ENCODE measurements around the gene ATP13A3. TPM values are rescaled to one million over a fixed set of nuclear protein-coding genes. Genes with fewer than 3 reads are reported as not detected.

ATP13A3 gene
- total and polyA plus RNA-seq, 2 of the 4 experiments (the other 2 are of a cell fraction) = 48.1 to 154 TPM

GRCh38 chr3:194390835-194391234 is 96.0 kb downstream of the ATP13A3 start:
- dilution Hi-C loops (cut with HindIII; ENCODE audit: low sequenced_read_pairs, unreplicated experiment) (no loop called here), in situ Hi-C loops (cut with MboI; ENCODE audit: low sequenced_read_pairs) (loop anchor here (5.0 kb wide), 1 partner anchor 39 kb away; the partner anchor contains the start of gene CPN2), intact Hi-C loops (cut with micrococcal nuclease) (no loop called here)
- Histone ChIP-seq H2AK5ac (ENCODE audit: low read depth, low read length) (no peak overlapping the region), H4K91ac (ENCODE audit: insufficient read depth, low read depth, low read length) (no peak overlapping the region), H3K56ac (ENCODE audit: extremely low read depth, insufficient read depth, low read length) (no peak overlapping the region), H2BK5ac (ENCODE audit: low read depth, low read length, poor library complexity, severe bottlenecking) (no peak overlapping the region), H4K8ac (ENCODE audit: low read depth in 2 of 2, low read length in 2 of 2) (no peak overlapping the region), H3K4me2 (ENCODE audit: low read depth, low read length) (no peak overlapping the region), H4K20me1 (ENCODE audit: insufficient read depth, low read length) (no peaks in the 10 kb centered on the region), H3K4me3 (ENCODE audit: insufficient read depth, low read depth, low read length) (no peak overlapping the region), H3K4me1 (ENCODE audit: control insufficient read depth, insufficient read depth, low read length) (peaks cover 3% of the 10 kb centered on the region), H3K9ac (ENCODE audit: low read depth, low read length) (no peak overlapping the region), H3K14ac (replicated peaks; ENCODE audit: low read depth, low read length) (no peak overlapping the region), H2BK15ac (ENCODE audit: low read depth, low read length) (no peak overlapping the region), H2AFZ (replicated peaks; ENCODE audit: low read length, poor library complexity) (no peak overlapping the region), H3K18ac (ENCODE audit: low read depth, low read length) (no peak overlapping the region), H3K9me1 (ENCODE audit: insufficient read depth, low read length) (0 out of 2 replicates have a peak, but pooled peaks cover 3% of the 10 kb centered on the region), H3K4ac (ENCODE audit: low read depth, low read length) (no peak overlapping the region), H3K79me1 (ENCODE audit: low read depth in 1 of 2, low read length in 2 of 2) (no peaks in the 10 kb centered on the region), H4K5ac (ENCODE audit: low read depth, low read length) (no peak overlapping the region), H3K36me3 (ENCODE audit: control insufficient read depth, insufficient read depth, low read length) (no peaks in the 10 kb centered on the region), H3K27ac (ENCODE audit: insufficient read depth, low read length) (no peak overlapping the region), H3K9me3 (ENCODE audit: control insufficient read depth, insufficient read depth, low read length) (no peaks in the 10 kb centered on the region; the same call in none of the 2 replicates), H3K23ac (ENCODE audit: low read depth, low read length) (no peak overlapping the region), H2BK120ac (ENCODE audit: low read depth, low read length) (no peak overlapping the region), H2BK20ac (ENCODE audit: low read depth, low read length) (no peak overlapping the region), H2AK9ac (replicated peaks; ENCODE audit: low read depth, low read length, poor library complexity) (no peak overlapping the region), H3K27me3 (ENCODE audit: control insufficient read depth, insufficient read depth, low read length) (peaks cover 26% of the 10 kb centered on the region)
- ATAC-seq (ENCODE audit: low read depth) (no peak), DNase-seq (no peak)
- ChIA-PET CTCF (interaction anchor here (0.9 kb wide), 1 partner anchor 56 kb away, joined by 3 read pairs; no protein-coding TSS in a partner anchor), POLR2A (ENCODE audit: unreplicated experiment) (no interaction called here)
- BruUV-seq (replicated peaks) = no TSS peak
- TF ChIP-seq MXI1 (IDR thresholded peaks at IDR 0.05; ENCODE audit: borderline replicate concordance, low read depth, low read length) (no peak), POLR2A (IDR thresholded peaks at IDR 0.05; ENCODE audit: low read depth, low read length) (no peak), MAFK (IDR thresholded peaks at IDR 0.05; ENCODE audit: low read depth, low read length) (no peak), RAD21 (IDR thresholded peaks at IDR 0.05; ENCODE audit: low read length) (no peak), CTCF (conservative IDR thresholded peaks at IDR 0.05; ENCODE audit: low read depth, low read length) (no peak), SMC3 (IDR thresholded peaks at IDR 0.05; ENCODE audit: low read depth, low read length) (no peak), RCOR1 (IDR thresholded peaks at IDR 0.05; ENCODE audit: insufficient replicate concordance, low read length) (no peak), USF2 (IDR thresholded peaks at IDR 0.05; ENCODE audit: low read depth, low read length) (no peak), FOS (IDR thresholded peaks at IDR 0.05; ENCODE audit: low read depth, low read length) (no peak), NFE2L2 (IDR thresholded peaks at IDR 0.05; ENCODE audit: low read depth, low read length) (no peak), BHLHE40 (IDR thresholded peaks at IDR 0.05; ENCODE audit: low read depth, low read length) (no peak), RFX5 (IDR thresholded peaks at IDR 0.05; ENCODE audit: low read depth, low read length) (no peak), MAZ (IDR thresholded peaks at IDR 0.05; ENCODE audit: borderline replicate concordance, low read depth, low read length) (no peak), CEBPB (IDR thresholded peaks at IDR 0.05; ENCODE audit: low read depth, low read length) (no peak), CHD1 (IDR thresholded peaks at IDR 0.05; ENCODE audit: low read depth, low read length) (no peak)
- TF ChIP-seq, protein P1, sequence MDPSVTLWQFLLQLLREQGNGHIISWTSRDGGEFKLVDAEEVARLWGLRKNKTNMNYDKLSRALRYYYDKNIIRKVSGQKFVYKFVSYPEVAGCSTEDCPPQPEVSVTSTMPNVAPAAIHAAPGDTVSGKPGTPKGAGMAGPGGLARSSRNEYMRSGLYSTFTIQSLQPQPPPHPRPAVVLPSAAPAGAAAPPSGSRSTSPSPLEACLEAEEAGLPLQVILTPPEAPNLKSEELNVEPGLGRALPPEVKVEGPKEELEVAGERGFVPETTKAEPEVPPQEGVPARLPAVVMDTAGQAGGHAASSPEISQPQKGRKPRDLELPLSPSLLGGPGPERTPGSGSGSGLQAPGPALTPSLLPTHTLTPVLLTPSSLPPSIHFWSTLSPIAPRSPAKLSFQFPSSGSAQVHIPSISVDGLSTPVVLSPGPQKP (IDR thresholded peaks at IDR 0.05; ENCODE audit: borderline replicate concordance, low read depth, low read length) = no peak

Data from IMR-90 (cell line).